ENCODE data around the gene SERPINA4.
A peak's percentile ranks its signal among the peaks of the same experiment; 100 is the strongest.

Gene SERPINA4, protein sequence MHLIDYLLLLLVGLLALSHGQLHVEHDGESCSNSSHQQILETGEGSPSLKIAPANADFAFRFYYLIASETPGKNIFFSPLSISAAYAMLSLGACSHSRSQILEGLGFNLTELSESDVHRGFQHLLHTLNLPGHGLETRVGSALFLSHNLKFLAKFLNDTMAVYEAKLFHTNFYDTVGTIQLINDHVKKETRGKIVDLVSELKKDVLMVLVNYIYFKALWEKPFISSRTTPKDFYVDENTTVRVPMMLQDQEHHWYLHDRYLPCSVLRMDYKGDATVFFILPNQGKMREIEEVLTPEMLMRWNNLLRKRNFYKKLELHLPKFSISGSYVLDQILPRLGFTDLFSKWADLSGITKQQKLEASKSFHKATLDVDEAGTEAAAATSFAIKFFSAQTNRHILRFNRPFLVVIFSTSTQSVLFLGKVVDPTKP

DNA sequence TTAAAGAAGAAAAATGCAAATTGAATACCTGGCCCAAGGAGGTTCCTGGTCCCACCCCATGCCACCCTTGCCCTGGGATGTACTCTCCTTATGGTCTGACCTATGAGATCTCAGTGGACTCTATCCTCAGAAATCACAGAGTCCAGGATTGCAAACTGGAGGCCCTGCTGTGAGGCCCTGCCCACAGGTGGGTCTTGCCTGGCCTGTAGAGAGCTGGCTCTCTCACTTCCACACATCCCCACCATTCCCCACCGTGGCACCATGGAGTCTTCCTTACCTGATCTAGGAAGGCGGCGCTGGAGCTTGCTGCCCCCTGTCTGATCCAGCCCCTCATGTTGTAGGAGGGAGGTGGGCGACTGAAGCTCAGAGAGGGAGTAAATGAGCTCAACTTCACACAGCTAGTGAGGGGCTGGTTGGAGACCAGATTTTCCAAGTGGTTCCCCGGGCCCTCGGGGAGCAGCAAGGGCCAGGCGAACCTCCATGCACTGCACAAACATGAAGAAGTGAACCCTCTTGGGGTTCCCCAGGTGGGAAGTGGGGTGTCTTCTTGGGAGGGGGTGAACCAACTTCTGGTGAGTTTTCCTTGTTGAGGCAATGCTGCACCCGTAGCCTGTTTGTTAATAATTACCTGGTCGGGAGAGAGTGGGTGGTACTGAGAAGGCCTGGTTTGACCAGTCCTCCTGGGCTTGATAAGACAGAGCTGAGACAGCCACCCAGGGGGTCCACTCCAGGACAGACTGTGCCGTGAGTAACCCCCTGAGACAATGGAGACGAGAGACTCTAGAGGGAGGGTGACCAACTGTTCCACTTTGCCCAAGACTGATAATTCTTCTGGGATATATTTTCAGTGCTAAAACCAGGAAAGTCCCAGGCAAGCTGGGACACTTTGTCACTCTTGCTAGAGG lies at the start of gene SERPINA4:
SERPINA4 (plus strand) TSS at position 692 of the 905 bp plus-strand sequence. CDS start 2,041 bp downstream, outside the sequence.
- no peak for DNase-seq

DNA sequence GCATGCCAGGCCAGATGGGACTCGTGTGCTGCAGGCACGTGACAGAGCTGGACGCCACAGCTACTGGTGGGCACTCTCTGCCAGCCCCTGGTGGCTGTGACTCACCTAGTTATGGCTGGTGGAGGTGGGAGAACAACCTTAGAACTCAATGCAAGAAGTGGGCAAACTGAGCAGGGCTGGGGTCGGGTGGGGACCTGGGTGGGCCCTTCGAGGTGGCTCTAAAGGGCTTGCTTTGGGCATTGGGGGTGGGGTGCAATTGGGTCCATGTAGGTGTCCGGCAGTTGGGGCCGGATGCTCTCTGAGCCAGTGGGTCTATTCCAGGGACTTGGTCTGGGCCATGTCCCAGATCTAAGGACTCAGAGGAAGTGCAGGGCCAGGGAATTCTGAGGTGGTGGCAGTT lies 46.9 kb upstream of the SERPINA4 start:
- DNase-seq: no peak

DNA sequence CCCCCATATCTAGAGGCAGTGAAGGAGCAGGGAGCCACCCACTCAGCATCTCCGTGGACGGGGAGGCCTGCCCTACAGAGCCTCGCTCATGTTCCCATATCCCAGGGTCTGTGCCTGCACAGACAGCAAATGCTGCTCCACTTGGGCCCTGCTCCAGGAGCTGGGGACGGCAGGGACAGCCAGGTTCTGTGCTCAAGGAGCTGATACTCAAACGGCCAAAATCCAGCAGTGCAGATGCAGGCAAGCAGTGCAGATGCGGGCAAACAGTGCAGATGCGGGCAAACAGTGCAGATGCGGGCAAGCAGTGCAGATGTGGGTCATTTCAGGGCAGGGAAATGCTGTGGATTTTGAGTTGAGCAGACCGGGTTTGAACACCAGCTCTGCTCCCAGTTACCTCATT lies 45.8 kb upstream of the SERPINA4 start:
- no peak for DNase-seq

DNA sequence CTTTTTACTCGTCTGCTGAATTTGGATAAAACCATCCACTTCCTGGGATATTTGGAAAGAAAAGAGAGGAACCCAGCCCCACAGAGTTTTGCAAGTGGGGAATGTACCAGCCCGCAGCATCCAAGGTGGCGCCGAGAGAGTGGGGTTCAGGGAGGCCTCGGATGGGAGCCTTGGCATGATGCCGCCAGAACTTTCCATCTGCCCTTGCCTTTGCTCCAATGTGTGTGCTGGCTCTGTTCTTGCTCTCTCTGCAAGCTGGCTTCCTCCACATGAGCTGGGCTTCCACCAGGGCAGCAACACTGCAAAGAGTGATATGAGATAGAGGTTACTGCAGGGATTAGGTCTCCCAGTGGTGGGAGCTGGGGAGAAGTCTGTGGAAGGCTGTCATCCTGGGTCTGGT lies 45.4 kb upstream of the SERPINA4 start:
- DNase-seq: no peak

DNA sequence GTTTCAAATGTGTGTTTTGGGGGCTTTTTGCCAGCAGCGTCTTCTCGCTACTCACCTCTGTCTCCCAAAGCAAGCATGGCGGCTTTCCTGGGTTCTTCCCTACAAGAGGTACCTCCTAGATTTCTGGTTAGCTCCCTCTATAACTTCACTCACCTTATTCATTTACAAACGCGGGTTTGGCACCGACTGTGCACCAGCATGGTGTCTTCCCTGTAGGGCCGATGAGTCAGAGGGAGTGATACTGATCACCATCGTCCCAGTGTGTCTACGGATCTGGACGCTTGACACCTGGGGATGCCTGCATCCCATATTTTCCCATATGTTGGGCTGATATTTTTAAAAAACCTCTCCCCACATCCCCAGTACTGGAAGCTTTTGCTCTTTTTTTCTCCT lies 44.0 kb upstream of the SERPINA4 start:
- DNase-seq: no peak

DNA sequence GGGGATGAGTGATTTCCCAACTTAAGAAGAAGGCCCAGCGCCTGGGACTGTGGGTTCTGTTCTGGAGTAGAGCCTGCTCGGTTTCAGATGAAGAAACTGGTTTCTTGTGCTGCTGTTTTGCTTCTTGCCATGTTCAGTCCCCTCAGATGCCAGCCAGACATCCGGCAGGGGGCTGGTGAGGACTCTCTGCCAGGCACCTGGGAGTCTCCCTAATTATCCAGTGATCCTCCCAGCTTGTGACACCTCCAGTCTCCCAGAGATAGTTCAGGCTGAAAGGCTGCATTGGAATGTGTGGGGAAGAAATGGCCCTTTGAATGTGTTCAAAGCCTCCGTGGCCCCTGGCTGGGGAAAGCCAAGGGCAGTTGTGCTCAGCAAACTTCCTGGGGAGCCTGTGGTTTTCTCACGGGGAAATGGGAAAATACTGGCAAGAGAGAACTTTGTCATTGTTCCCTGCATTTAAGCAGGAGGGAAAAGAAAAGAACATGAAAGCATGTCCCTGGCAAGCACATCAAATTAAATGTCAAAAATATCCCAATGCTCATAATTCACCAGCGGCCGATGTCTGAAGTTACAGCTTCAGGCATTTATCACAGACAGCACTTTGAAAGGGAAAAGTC lies 43.5 kb upstream of the SERPINA4 start:
- no peak for DNase-seq

DNA sequence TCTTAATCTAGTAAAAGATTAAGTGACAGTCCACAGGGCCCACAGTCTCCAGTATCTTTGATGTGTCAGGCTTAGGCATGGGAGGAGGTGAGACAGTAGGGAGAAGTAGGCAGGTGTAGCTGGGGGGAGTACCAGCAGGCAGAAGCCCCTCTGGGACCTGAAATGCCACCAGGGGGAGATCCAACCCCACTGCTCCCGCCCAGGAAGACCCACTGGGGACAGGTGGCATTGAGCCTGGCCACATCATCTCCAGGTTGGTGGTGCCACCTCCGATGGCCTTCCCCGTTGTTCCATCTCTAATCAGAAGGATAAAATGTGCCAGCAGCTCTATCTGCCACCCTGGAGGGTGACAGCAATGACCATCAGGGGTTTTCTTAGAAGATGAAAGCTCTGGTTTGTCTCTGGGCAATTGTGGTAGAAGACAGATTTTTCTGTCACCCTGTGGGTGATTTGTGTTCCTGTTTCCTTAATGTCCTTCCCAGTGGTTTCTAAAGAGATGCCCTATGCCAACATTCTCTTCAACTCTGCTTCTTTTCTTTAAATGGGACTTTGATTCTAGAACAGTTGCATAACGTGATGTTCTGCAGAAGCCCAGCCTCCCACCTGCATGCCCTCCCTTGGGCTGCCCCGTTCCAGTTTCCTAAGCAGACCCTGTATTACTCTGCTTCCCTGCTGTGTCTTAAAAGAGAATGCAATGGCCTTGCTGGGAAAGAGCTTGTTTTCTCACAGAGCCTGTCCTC lies 39.7 kb upstream of the SERPINA4 start:
- DNase-seq: no peak

DNA sequence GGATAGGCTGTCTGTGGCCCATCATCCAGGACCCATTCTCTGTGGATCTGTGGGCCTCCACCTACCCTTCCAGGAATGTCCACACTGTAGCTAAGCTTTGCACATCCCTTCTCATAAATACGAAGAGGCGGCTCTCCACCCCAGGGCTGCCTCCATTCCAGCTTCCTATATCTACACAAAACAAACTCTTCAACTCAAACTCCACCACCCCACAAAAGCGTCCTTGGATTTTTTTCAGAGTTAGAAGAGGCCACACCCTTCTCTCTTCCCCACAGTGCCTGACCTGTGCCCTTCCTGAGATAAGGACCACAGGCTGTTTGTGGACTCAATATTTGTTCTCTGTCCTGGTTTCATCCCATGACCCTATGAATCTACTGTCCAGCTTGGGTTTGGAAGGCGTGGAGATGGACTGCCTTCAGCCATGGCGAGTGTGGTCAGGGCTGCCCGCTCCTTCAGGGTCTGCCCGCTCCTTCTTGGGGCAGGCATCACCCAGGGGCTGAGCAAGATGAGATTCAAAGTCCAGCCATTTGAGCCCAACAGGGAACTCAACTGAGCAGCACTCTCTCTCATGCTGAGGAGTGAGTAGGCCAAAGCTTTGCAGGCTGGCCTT lies 39.0 kb upstream of the SERPINA4 start:
- DNase-seq: no peak

DNA sequence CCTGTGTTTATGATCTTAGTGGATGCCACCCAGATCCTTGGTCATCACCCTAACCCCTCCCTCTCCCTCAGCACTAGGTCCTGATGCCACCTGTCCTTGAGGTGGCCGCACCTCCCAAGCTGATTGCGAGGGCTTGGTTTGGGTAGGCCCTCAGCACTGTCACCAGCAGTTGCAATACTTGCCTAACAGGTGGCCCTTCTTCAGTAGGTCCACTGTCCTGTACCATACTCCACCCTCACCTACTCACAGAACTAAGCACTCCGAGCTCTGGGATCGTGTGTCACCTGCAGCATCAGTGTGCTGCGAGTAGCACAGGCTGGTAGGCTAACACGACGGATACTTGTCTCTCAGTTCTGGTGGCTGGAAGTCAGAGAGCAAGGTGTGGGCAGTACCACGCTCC lies 38.0 kb upstream of the SERPINA4 start:
- no peak for DNase-seq

DNA sequence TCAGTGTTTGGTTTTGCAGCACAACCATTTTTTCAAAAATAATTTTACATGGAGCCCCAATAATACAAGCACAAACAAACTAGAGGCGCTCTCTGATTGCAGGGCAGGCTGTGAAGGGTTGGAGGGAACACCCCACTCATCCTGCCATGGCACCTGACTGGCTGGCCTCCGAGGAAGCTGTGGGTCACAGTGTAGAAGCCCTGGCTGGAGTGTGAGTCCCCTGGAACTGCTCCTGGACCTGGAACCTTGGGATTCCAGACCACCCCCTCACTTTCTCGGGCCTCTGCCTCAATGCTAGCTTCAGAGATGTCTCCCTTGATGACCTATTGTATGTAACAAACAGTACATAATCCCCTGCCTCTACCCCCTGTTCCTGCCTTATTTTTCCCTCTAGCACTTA lies 37.1 kb upstream of the SERPINA4 start:
- DNase-seq: no peak

DNA sequence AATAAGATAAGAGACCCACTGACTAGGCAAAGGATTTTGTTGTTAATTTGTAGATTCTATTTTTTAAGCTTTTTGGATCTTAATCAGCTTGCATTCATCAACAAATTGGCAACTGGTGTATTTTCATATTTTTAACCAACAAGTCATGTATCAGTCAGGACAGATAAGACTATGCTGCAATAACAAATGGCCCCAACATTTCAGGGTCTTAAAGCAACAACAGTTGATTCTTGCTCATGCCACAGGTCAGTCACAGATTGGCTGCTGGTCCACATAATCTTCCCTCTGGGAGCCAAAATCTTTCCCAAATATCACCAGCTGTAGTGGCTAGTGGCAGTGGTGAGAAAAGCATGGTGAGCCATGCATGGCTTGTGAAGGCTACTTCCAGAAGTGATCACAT lies 30.1 kb upstream of the SERPINA4 start:
- DNase-seq: no peak

DNA sequence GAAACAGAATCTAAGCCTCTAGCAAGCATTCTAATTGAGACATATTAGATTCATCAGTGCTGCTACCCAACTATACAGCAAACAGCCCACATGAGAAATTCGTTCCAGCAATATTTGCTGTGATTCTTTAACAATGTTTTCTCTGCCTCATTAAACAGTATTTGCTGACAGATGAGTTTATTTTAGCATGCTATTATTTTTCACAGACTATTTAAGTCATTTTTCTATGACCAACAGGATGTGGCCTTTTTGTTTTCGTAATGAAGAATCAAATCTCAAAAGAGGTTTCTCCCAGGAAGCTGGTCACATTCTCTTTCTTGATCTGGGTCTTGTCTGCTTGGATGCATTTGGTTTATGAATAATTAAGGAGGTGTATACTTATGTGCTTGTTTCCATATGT lies 28.8 kb upstream of the SERPINA4 start:
- no peak for DNase-seq

DNA sequence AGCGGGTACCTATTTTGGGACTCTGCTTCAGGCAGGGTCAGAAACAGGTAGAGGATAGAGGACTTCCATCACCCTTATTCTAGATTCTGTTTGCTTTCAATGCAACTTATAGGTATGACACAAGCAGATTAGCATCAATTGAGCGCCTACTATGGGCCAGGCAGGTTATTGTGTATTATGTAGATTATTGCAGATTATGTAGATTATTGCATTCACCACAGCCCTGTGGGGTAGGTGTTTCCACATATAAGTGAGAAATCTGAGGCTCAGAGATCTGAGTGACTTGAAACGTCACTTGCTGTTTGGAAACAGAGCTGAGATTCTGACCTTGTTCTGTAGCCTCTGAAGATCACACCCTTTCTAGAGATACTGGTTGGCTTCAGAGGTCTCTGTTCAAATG lies 25.7 kb upstream of the SERPINA4 start:
- no peak for DNase-seq

DNA sequence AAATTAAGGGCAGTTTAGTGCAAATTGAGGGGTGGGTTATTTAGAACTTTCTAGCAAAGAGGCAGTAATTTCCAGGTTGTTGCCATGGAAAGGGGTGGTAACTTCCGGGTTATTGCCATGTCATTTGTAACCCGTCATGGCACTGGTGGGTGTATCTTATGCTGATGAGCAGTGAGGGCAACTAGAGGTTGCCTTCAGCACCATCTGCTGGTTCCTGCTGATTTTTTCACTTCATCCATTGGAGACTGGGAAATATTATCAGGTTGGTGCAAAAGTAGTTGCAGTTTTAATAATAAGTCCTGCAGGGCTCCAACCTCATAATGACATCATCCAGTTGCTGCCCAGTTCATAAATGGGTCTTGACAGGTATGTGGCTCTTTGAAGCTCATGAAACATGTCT lies 24.4 kb upstream of the SERPINA4 start:
- peak; percentile 14 to 56 for DNase-seq

DNA sequence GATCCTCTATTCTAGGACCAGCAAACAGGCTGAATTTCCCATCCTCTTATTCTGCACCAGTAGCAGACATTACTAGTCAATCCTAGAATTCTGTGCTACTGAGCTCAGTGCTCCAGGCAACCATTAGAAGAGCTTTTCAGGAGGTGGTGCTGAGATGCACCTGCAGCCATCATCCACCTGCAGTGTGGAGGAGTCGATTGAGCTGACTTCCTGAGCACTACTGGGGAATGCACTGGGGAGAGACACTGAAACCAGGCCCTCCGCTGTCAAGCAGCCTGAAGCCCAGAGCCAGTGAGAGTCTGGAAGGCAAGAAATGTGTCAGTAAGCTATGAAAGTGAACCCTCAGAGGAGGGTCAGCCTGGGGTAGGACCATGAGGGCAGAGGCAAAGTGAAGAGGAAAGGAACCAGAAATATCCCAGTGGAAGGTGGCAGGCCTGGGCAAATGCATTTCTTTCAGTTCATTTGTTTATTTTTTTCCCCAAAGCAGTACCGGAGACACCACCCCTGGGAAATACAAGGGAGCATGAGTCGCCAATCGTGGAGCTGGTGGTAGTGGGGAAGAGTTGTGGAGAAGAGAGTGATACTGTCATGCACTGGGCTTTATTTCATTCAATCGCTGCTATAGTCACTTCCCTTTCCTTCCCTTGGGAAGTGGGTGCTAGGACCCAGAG lies 23.0 kb upstream of the SERPINA4 start:
- DNase-seq: peak in 1 of 2 experiments; percentile 21

DNA sequence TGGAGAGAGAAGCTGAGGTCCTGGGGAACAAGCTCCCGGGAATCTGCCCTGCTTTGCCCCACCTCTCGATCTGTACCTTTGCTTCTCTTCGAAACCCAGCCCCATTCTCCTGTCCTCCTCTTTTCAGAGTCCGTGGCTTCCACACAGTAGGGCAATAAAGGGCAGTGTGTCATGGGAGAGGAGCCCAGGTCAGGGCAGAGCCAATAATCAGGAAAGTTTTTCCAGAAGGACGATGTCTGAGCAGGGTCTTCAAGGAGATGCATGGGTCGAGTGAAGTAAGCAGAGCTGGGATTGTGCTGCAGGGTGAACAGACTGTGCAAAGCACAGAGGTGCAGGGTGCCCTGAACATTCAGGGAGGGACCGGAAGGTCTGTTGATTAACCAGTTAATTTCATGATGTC lies 22.1 kb upstream of the SERPINA4 start:
- no peak for DNase-seq

DNA sequence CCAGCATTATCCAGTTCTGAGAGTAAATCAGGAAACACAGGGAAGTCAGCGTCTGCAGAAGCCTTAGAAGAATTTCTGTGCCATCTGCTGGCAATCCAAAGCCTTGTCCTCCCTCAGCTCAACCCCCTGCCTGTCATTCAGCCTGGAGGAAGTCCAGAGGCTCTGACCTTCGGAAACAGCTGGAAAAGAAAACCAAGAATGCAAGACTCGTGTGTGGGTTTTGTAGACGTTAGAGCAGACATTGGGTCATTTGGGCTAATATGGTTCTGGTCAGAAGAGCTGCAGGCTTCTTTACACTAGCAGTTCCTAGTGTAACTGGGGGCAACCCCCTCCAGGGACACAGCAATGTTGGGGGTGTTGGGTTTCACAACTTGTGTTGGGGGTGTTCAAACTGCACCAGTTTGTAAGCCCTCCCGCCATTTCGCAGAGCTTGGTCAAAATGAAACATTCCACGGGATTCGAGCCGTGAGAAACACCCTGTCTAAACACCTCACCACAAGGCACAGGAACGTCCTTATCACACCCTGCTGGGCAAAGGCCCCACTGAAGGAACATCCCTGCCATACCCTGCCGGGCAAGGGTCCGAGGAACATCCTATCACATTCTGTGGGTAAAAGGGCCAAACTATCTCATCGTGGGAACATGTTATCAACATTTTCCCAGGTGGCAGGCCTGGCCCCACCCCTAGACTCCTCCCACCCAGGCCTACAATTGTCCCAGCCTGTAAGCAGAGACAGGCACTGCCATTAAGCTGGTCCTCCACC lies 21.0 kb upstream of the SERPINA4 start:
- DNase-seq: peak in 1 of 2 experiments; percentile 33

DNA sequence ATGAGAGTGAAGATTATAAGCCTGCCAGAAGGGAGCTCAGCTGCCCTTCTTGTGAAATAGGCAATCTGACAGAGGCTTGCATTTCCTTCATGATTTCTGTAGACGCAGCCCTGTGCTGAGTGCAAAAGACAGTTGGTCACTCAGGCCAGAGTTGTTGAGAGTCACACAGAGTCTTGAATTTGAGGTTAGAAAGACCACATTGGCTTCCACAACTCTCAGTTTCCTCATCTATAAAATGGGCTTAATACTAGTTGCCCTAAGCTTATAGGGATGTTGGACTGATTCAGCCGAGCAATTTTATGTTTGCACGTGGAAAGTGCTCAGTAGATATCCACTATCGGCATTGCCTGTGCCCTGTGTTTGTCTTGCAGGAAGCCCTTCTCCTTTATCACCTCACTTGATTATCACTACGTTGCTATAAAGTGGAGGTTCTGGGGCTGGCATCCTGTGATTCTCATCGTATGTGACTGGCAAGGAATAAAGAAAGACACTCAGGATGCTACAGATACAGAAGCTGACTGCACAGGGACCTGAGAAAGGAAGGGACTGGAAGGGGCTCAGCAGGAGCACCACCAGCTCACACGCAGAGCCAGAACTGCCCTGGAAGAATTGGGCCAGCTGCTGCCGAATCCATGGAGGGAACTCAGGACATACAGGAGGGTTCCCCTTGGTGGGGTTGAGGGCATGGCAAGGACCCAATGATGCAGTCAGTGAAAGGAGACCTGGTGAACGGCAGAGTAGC lies 19.8 kb upstream of the SERPINA4 start:
- DNase-seq: no peak

DNA sequence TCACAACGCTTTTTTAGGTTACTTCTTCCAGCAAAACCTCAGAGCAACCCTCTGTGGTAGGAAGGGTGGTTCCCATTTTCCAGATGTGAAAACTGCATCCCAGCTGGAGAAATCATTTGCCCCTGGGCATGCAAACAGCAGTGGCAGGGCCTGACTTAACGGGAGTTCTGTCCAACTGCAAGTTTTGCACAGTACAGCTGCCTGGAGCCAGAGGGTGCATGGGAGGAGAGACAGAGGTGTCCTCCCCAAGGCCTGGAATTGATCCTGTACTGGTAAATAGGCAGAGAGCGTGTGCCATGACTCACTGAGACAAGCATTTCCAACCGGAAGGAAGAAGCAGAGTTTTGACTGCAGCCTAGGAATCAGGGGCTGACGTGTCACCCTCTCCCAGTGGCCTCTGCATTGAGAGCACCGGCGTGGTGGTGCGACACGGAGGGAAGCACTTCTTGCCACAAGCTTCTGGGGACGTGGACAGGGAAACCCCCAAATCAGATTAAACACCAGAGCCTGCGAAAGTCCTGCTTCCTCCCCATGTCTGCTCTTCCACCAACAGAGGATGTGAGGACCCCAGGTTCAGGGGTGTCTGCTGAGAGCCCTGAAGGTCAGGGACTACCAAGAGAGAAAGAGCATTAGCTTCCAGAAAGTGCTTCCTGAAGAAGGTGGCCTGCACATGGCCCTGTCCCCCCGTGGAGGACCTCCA lies 19.0 kb upstream of the SERPINA4 start:
- DNase-seq: no peak
